Subcutaneous abdominal adipose tissue (tissue), 5 donors: ENCODE measurements around the gene REV3L.
A peak's percentile ranks its signal among the peaks of the same experiment; 100 is the strongest.

Source experiments
- H3K27ac ChIP-seq: one replicate; pipeline ENCODE4 v1.7.0; 2013; ENCODE audit warnings: low read depth, mild to moderate bottlenecking, inconsistent platforms, low read length, moderate library complexity
- H3K27me3 ChIP-seq, 5 donors: one replicate each; pipeline ENCODE4 v1.7.0; 2013; ENCODE audit warnings: low read length in 5 of 5, inconsistent platforms in 1 of 5; ENCODE audit not compliant: control insufficient read depth in 5 of 5, insufficient read depth in 4 of 5
- H3K36me3 ChIP-seq, 5 donors: one replicate each; pipeline ENCODE4 v1.7.0; 2013; ENCODE audit warnings: low read length in 5 of 5; ENCODE audit not compliant: control insufficient read depth in 5 of 5, insufficient read depth in 5 of 5
- H3K4me1 ChIP-seq, 5 donors: one replicate each; pipeline ENCODE4 v1.7.0; 2013; ENCODE audit warnings: low read length in 5 of 5, mild to moderate bottlenecking in 3 of 5, moderate library complexity in 1 of 5; ENCODE audit not compliant: control insufficient read depth in 5 of 5, insufficient read depth in 5 of 5
- H3K4me3 ChIP-seq, 5 donors: one replicate each; pipeline ENCODE4 v1.7.0; 2013; ENCODE audit warnings: low read length in 5 of 5, low read depth in 1 of 5
- H3K9ac ChIP-seq, 5 donors: one replicate each; pipeline ENCODE4 v1.7.0; 2013; ENCODE audit warnings: low read length in 5 of 5, mild to moderate bottlenecking in 4 of 5, moderate library complexity in 3 of 5
- H3K9me3 ChIP-seq, 5 donors: one replicate each; pipeline ENCODE4 v1.7.0; 2013; ENCODE audit warnings: low read length in 5 of 5; ENCODE audit not compliant: control insufficient read depth in 5 of 5
- donor health status: healthy.
- donor health status: healthy.
- donor health status: healthy.
- donor health status: healthy.
- donor health status: healthy.

The REV3L gene

DNA sequence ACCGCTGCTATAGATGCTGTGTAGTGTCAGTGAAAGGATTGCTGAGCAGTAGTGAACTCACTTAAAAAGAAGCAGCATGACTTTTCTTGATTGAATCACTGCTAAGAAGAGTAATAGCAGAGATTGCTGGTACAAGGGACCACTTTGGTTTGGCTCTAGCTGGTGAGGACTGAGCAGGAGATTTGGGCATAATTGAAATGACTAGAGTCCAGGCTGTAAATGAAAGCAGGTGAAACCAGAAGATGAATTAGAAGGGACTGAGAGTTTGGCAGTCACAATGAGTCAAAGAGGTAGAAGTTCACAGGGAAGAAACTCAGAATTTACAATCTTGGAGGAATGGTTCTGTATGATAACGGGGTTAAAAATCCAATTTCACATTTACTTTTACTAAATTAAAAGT is 19.1 kb upstream of the REV3L start:
- Histone ChIP-seq H3K4me1 (peaks cover 0 to 3% (median 0%) of the 10 kb centered on the region in 5 donors), H3K27ac (no peak overlapping the region)

GRCh38 chr6:111499269-111499793 is 16.3 kb upstream of the REV3L start:
- Histone ChIP-seq H3K27ac (no peak overlapping the region), H3K9ac (no peak overlapping the region), H3K36me3 (no peaks in the 10 kb centered on the region), H3K9me3 (no peaks in the 10 kb centered on the region), H3K27me3 (no peaks in the 10 kb centered on the region), H3K4me1 (peaks cover 0 to 11% (median 5%) of the 10 kb centered on the region in 5 donors), H3K4me3 (no peak overlapping the region)

More for the DNA sequence above, 19.1 kb upstream of the REV3L start:
- Histone ChIP-seq H3K9ac (no peak overlapping the region), H3K9me3 (peaks cover 0 to 3% (median 0%) of the 10 kb centered on the region in 5 donors), H3K27me3 (no peaks in the 10 kb centered on the region), H3K36me3 (no peaks in the 10 kb centered on the region), H3K4me3 (no peak overlapping the region)

- no peak overlapping the region for H3K27ac ChIP-seq
- no peaks in the 10 kb centered on the region for H3K9me3 ChIP-seq
- H3K4me1 ChIP-seq, result peaks cover 0 to 11% (median 5%) of the 10 kb centered on the region in 5 donors
- no peaks in the 10 kb centered on the region for H3K36me3 ChIP-seq
- no peak overlapping the region for H3K9ac ChIP-seq
- H3K4me3 ChIP-seq, result no peak overlapping the region
- no peaks in the 10 kb centered on the region for H3K27me3 ChIP-seq
These were observed 12.1 kb upstream of the REV3L start for GRCh38 chr6:111494951-111495635.

- H3K9ac ChIP-seq, result no peak overlapping the region
- peaks cover 0 to 11% (median 5%) of the 10 kb centered on the region in 5 donors for H3K4me1 ChIP-seq
- peaks cover 0 to 6% (median 3%) of the 10 kb centered on the region in 5 donors for H3K36me3 ChIP-seq
- H3K4me3 ChIP-seq, result no peak overlapping the region
- H3K27ac ChIP-seq, result no peak overlapping the region
- no peaks in the 10 kb centered on the region for H3K9me3 ChIP-seq
- H3K27me3 ChIP-seq, result no peaks in the 10 kb centered on the region
These were observed 9.5 kb upstream of the REV3L start for GRCh38 chr6:111492499-111492898.

GRCh38 chr6:111490067-111490466 is 7.0 kb upstream of the REV3L start:
- no peaks in the 10 kb centered on the region for H3K27me3 ChIP-seq
- H3K36me3 ChIP-seq, result peaks cover 0 to 6% (median 3%) of the 10 kb centered on the region in 5 donors
- no peak overlapping the region for H3K9ac ChIP-seq
- peaks cover 0 to 8% (median 5%) of the 10 kb centered on the region in 5 donors for H3K4me1 ChIP-seq
- no peak overlapping the region for H3K4me3 ChIP-seq
- no peak overlapping the region for H3K27ac ChIP-seq
- no peaks in the 10 kb centered on the region for H3K9me3 ChIP-seq

DNA sequence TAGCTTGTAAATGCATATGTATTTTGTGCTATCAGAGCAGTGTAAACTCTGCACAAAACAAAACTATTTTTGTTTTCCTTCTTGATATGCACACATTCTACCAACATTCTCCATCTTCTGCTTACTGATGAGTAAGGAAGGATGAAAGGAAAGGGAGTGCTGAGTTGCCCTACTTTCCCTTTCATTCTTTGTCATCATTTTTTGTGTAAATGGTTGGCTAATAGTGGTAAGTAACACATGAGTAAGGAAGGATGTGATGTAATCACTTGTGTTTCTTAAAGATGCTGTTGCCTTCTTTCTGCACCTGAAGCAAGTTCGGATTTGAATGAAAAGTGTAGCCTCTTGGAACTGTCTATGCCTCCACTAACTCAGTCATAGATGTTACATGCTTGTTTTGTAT is 4.6 kb upstream of the REV3L start:
- Histone ChIP-seq H3K4me3 (no peak overlapping the region), H3K36me3 (peaks cover 0 to 6% (median 3%) of the 10 kb centered on the region in 5 donors), H3K27ac (no peak overlapping the region), H3K4me1 (peaks cover 2 to 15% (median 12%) of the 10 kb centered on the region in 5 donors), H3K9ac (no peak overlapping the region), H3K9me3 (no peaks in the 10 kb centered on the region), H3K27me3 (no peaks in the 10 kb centered on the region)

- Histone ChIP-seq H3K36me3 (peaks cover 0 to 6% (median 3%) of the 10 kb centered on the region in 5 donors), H3K27ac (no peak overlapping the region)
These were observed 3.9 kb upstream of the REV3L start for GRCh38 chr6:111486921-111487320.

DNA sequence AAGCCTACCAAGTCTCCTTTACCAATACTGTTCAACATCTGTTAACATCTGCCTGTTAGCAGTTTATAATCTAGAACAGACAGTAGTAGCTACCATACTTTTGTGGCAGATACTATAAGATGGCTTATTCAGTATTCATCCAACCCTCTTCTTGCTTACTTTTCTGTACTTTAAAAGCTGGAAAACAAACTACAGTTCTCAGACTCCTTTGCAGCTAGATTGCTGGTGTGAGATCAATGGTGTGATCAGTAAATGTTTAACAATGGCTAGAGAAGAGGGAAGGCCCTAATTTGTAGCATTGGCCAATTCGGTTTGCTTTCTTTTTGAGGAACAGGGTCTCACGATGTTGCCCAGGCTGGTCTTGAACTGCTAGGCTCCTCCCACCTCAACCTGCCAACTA is 3.5 kb upstream of the REV3L start:
- Histone ChIP-seq H3K9ac (no peak overlapping the region), H3K9me3 (no peaks in the 10 kb centered on the region), H3K4me3 (no peak overlapping the region), H3K36me3 (peaks cover 0 to 6% (median 3%) of the 10 kb centered on the region in 5 donors), H3K27ac (no peak overlapping the region), H3K27me3 (no peaks in the 10 kb centered on the region), H3K4me1 (peaks cover 2 to 21% (median 18%) of the 10 kb centered on the region in 5 donors)

More at GRCh38 chr6:111486921-111487320, 3.9 kb upstream of the REV3L start:
- Histone ChIP-seq H3K4me1 (peaks cover 2 to 17% (median 13%) of the 10 kb centered on the region in 5 donors), H3K27me3 (no peaks in the 10 kb centered on the region), H3K9me3 (no peaks in the 10 kb centered on the region), H3K9ac (no peak overlapping the region), H3K4me3 (no peak overlapping the region)

DNA sequence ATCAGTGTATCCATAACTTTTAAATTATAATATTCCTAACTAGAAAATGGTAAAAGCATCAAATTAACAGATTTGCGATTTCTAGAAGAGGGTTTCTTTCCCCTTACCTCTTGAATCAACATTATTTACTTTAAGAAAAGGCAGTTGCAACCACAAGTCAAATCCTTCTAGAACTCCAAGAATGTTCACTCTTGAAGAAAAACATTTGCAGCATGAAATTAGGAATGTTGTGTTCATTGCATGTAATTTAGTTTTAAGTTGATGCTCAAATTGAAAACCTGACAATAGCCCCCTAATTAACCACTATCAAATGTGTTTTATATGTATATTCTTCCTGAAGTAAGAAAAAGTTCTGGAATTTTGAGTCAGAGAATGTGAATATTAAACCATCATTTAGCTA is 2.3 kb upstream of the REV3L start:
- Histone ChIP-seq H3K4me1 (peaks cover 2 to 30% (median 25%) of the 10 kb centered on the region in 5 donors), H3K4me3 (no peak overlapping the region), H3K36me3 (peaks cover 0 to 6% (median 3%) of the 10 kb centered on the region in 5 donors), H3K27ac (peak overlapping the region; percentile 99), H3K9ac (peak overlapping the region in 3 of 5 donors; percentile 39 to 97 (median 83)), H3K27me3 (no peaks in the 10 kb centered on the region), H3K9me3 (no peaks in the 10 kb centered on the region)

DNA sequence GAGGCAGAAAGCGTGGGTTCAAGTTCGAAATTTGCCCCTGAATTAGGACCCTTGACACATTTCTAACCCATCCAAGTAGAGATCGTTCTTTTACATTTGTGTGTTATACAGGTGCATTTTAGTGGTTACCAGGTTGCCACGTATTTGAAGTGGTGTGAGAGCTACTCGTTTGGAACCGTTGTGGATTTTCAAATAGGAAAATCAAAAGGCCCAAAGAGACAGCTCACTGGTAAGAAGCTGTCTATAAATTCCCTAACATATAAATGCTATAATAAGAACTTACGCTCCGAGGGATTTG is 1.6 kb upstream of the REV3L start:
- Histone ChIP-seq H3K27ac (peak overlapping the region; percentile 99), H3K36me3 (peaks cover 0 to 6% (median 3%) of the 10 kb centered on the region in 5 donors), H3K9ac (peak overlapping the region; percentile 83 to 97 (median 88)), H3K4me3 (peak overlapping the region; percentile 69 to 96 (median 83)), H3K27me3 (no peaks in the 10 kb centered on the region), H3K4me1 (peaks cover 2 to 38% (median 29%) of the 10 kb centered on the region in 5 donors), H3K9me3 (no peaks in the 10 kb centered on the region)
